Stimulated activated CD8-positive, alpha-beta memory T cell treated with anti-CD3 and anti-CD28 coated beads, Interleukin-2, amount 100 ng/mL, for 1 hour (primary cell): Measurements from ENCODE around the gene MEG3.

ENCODE experiments used
- DNase-seq, 2 donors: peaks; one replicate each; pipeline ENCODE4 v3.0.0-alpha.2; 2020; ENCODE audit warnings: low read depth in 2 of 2

MEG3 gene

GRCh38 chr14:100881211-100882025, 55.5 kb downstream of the MEG3 start:
- no peak for DNase-seq

GRCh38 chr14:100882026-100882967, 56.4 kb downstream of the MEG3 start:
- DNase-seq: no peak

- DNase-seq: no peak
Observed at GRCh38 chr14:100882991-100883788, 57.3 kb downstream of the MEG3 start.

- DNase-seq: no peak
Observed at GRCh38 chr14:100883789-100884101, 57.8 kb downstream of the MEG3 start.

- DNase-seq: no peak
Observed at GRCh38 chr14:100884456-100884855, 58.5 kb downstream of the MEG3 start.

- DNase-seq: no peak
Observed at GRCh38 chr14:100885196-100885595, 59.3 kb downstream of the MEG3 start.

GRCh38 chr14:100885617-100886016, 59.7 kb downstream of the MEG3 start:
- no peak for DNase-seq

GRCh38 chr14:100887728-100888335, 61.9 kb downstream of the MEG3 start:
- no peak for DNase-seq

- DNase-seq: no peak
Observed at GRCh38 chr14:100888789-100889315, 62.9 kb downstream of the MEG3 start.

- DNase-seq: no peak
Observed at GRCh38 chr14:100889641-100890040, 63.7 kb downstream of the MEG3 start.

GRCh38 chr14:100890061-100890850, 64.3 kb downstream of the MEG3 start:
- no peak for DNase-seq

GRCh38 chr14:100891051-100891450, 65.1 kb downstream of the MEG3 start:
- DNase-seq: no peak

- DNase-seq: no peak
Observed at GRCh38 chr14:100891501-100892445, 65.9 kb downstream of the MEG3 start.

- no peak for DNase-seq
Observed at GRCh38 chr14:100892496-100893227, 66.7 kb downstream of the MEG3 start.

GRCh38 chr14:100893228-100893601, 67.3 kb downstream of the MEG3 start:
- DNase-seq: no peak

- no peak for DNase-seq
Observed at GRCh38 chr14:100893760-100894159, 67.8 kb downstream of the MEG3 start.

GRCh38 chr14:100894416-100894815, 68.5 kb downstream of the MEG3 start:
- no peak for DNase-seq

- no peak for DNase-seq
Observed at GRCh38 chr14:100895411-100895810, 69.5 kb downstream of the MEG3 start.
